Measurements from ENCODE around the gene GNB1. TPM values are rescaled to one million over a fixed set of nuclear protein-coding genes. Genes with fewer than 3 reads are reported as not detected.
"Not testable (repeated sequence)": the region's sequence is repeated elsewhere in the genome, so short reads cannot be mapped to it uniquely, and the experiment has no call there.

Gene GNB1
- polyA plus RNA-seq, 1 donor: 157 TPM

- no peak for DNase-seq (ENCODE audit: low read depth)
Observed at GRCh38 chr1:1763657-1764621, 126.9 kb downstream of the GNB1 start.

GRCh38 chr1:1761504-1762376, 129.1 kb downstream of the GNB1 start:
- no peak for DNase-seq (ENCODE audit: low read depth)

- DNase-seq (ENCODE audit: low read depth): no peak
Observed at GRCh38 chr1:1760715-1761114, 130.2 kb downstream of the GNB1 start.

DNA sequence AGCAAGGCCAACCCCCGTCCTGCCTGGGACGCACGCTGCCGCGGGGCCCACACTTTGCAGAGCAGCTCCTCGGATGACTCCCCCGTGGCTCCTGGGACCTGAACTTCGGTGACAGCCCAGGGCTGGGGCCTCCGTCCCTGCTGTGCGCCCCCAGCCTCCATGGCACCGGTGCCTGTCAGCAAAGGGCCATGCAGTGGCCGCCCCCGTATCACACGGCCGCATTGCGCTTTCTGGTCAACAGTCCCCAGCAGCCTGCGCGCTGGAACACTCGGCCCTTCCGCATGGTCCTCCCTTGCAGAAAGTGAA, 130.6 kb downstream of the GNB1 start:
- DNase-seq (ENCODE audit: low read depth): no peak

- no peak for DNase-seq (ENCODE audit: low read depth)
Observed at GRCh38 chr1:1759456-1760344, 131.2 kb downstream of the GNB1 start.

DNA sequence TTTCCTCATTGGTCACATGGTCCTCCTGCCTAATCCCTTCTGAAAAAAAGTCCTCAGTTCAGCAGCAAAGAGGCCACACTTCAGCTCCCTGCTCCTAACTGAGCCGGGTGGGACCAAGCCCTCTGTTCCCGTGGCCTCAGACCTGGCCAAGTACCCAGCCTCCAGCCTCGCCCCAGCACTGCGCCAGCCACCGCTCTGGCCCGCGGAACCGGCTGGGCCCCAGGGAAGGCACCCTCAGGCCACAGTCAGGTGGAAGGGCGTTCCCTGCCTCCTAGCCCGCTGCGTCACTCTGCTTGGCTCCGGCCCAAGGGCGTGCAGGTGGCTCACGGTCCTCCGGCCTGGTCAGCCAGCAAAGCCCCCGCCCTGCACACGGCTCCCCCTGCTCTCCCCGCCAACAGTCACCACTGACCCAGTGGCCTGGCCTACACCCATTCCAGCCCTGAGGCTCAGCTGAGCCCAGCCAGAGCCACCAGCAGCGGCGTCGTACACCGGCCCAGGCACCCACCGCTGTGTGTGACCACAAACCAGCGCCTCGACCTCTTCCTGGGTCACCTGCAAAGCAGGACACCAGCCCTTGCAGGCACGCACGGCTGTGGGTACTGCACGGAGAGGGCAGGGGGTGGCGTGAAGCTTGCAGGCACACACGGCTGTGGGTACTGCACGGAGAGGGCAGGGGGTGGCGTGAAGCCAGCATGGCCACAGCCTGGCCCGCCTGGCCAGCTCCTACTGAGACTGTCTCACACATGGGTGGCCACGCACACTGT, 132.0 kb downstream of the GNB1 start:
- no peak for DNase-seq (ENCODE audit: low read depth)

GRCh38 chr1:1758059-1758621, 132.7 kb downstream of the GNB1 start:
- no peak for DNase-seq (ENCODE audit: low read depth)

DNA sequence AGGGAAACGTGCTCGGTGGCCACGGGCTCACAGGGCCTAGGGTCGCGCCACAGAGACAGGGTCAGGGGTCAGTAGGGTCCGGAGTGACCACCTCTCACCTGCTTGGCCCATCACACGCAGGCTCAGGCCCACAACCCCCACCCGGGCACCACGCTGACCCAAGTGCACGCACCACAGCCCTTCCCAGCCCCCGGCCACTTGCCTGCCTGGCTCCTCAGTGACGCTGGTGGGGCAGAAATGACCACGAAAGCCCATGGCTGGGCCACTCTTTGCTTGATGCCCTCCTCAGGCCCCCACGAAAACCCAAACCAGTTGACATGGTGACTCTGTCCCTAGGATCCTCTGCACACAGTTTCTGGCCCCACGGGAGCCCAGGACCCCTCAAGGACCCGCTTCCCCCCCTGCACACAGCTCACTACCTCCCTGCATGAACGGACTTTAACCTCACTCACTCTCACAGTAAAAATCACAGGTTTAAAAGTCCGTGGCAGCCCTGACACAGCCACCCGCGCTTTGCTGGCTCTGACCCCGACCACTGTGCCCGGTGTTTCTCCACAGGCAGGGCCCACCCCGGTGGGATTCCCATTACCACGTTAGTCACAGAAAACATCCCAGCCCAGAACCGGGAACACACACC, 133.3 kb downstream of the GNB1 start:
- DNase-seq (ENCODE audit: low read depth): no peak

DNA sequence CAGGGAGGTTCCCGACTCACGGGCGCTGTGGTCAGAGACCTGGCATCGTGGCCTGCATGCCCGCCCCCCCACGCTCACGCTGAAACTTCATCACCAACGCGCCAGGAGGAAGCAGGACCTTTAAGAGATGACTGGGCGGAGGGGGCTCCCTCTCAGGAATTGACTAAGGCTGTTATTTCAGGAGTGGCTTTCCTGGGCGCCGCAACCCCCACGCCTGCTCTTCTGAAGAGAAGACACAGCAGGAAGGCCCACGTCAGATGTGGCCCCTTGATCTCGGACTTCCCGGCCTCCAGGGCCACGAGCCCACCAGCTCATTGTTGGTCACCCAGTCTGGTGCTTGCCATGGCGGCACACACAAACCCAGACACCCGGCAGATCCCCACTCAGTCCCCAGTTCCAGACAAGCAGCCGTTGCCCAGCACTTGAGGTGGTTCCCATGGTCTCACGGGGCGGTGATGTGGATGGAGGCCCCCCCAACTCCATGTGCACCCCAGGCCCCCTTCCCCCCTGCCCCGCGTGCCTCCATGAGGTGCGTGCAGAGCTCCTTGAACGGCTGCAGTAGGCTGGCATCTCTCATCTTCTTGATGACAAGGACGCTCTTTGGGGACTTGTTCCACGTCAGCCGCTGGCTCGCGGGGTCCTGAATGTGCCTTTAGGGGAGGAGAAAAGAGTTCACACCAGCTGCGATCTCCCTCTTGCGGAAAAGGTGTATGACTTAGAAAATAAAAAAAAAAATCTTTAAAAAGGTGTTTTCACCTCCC, 134.0 kb downstream of the GNB1 start:
- no peak for DNase-seq (ENCODE audit: low read depth)

DNA sequence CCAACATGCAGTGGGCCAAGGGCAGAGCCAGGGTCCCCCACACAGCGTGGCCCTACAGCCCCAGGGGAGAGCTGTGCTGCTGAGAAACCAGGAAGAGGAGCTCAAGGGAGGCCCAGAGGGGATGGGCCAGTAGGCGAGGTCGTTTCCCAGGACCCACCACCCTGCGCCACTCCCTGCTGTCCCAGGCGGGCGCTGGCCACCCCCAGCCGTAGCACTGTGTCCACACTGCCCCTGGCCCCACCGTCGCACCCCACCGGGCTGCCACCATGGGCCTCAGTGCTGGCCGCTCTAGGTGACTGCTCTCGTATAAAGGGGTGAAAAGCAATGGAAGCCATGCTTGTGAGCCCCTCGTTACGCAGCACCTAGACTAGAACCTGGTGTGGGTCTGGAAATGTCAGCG, 135.0 kb downstream of the GNB1 start:
- no peak for DNase-seq (ENCODE audit: low read depth)

- DNase-seq (ENCODE audit: low read depth): no peak
Observed at GRCh38 chr1:1755426-1755825, 135.5 kb downstream of the GNB1 start.

- no peak for DNase-seq (ENCODE audit: low read depth)
Observed at GRCh38 chr1:1754051-1754815, 136.7 kb downstream of the GNB1 start.

DNA sequence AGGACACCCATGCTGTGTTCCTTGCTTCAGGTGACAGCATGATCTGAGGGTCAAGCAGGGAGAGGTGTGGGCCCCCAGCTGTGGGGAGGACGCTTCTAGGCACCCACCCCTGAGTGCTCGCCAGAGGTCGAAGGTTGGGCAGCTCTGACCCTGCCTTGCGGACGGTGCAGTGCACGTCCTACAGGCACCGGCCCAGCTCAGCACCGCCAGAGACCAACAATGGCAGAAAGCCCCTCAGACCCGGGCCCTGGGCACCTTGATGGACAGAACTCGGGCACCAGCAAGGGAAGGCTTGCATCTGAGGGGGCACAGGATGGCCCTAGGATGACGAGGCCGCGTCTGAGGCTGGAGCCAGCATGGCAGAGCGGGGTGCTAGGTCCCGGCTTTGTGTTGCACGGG, 137.3 kb downstream of the GNB1 start:
- no peak for DNase-seq (ENCODE audit: low read depth)

DNA sequence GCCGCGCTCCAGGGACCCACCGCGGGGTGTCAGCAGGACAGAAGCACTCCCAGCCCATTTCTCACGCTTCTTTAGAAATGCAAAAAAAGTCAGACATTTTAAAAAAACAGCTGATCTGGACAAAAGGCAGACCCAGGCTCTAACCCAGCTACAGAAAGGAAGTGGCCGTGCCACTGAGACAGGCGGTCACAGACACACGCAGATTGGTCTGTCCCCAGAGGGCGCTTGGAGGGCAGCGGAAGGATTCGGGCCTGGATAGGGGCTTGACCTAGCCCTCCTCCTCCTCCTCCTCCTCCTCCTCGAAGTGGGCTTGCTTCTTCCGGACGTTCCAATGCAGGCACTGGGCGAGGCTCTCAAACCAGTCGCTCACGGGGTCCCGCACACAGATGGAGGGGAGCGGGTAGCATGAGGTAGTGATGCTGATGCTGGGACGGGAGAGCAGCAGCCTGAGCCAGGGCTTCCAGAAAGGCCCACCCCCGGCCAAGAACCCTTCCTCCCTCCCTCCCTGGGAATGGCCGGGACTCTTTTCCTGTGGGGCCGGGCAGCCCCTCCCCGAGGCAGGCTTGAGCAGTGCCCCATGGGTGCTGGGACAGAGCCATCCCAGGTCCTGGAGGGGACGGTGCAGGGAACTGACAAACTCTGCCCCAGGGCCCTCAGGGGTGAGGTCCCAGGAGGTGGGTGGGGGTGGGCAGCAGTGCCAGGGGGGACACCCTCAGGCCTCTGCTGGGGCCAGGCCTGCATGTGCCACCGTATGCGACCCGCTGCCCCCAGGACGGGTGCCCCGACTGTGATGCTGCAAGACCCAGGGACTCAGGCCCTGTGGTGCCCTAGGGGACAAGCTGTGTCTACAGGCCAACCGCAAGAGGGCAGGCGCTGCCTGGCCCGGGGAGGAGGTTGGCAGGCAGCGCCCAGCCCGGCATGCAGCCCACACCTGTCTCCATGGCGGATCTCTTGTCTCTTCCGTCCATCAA, 138.0 kb downstream of the GNB1 start:
- no peak for DNase-seq (ENCODE audit: low read depth)

- no peak for DNase-seq (ENCODE audit: low read depth)
Observed at GRCh38 chr1:1752190-1752589, 138.7 kb downstream of the GNB1 start.

- not testable (repeated sequence) for DNase-seq (ENCODE audit: low read depth)
Observed at GRCh38 chr1:1749941-1750340, 140.9 kb downstream of the GNB1 start.

- DNase-seq (ENCODE audit: low read depth): no peak
Observed at GRCh38 chr1:1748686-1749321, 142.1 kb downstream of the GNB1 start.

Measured in forelimb muscle (tissue), 1 donor.